Measurements from ENCODE around the gene PWWP2B.
"Not testable (repeated sequence)": the region's sequence is repeated elsewhere in the genome, so short reads cannot be mapped to it uniquely, and the experiment has no call there.

PWWP2B gene

DNA sequence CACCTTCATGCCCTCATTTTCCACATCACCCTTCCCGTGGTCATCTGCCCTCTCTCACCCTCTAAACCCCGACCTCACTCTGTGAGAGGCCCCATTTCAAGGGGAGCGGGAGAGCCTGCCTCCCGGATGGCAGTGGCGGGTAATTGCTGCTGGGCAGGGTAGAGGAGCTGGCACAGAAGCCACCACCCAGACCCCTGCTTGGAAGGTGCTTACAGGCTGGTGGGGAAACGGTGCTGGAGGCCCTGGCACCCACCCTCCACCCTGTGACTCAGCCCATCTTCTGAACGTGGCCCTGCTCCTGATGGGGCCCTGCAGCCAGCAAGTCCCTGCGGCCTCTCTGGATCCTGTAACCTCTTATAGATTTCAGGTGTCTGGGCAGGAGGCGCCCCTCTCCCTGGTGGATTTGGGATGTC lies 10.6 kb upstream of the PWWP2B start:
- TF ChIP-seq, protein P1, sequence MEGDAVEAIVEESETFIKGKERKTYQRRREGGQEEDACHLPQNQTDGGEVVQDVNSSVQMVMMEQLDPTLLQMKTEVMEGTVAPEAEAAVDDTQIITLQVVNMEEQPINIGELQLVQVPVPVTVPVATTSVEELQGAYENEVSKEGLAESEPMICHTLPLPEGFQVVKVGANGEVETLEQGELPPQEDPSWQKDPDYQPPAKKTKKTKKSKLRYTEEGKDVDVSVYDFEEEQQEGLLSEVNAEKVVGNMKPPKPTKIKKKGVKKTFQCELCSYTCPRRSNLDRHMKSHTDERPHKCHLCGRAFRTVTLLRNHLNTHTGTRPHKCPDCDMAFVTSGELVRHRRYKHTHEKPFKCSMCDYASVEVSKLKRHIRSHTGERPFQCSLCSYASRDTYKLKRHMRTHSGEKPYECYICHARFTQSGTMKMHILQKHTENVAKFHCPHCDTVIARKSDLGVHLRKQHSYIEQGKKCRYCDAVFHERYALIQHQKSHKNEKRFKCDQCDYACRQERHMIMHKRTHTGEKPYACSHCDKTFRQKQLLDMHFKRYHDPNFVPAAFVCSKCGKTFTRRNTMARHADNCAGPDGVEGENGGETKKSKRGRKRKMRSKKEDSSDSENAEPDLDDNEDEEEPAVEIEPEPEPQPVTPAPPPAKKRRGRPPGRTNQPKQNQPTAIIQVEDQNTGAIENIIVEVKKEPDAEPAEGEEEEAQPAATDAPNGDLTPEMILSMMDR (conservative IDR thresholded peaks at IDR 0.05; ENCODE audit: low read depth, low read length) = no peak
- H3K4me3 ChIP-seq (ENCODE audit: low read length) = no peak overlapping the region
- no peak for DNase-seq (ENCODE audit: low read depth)

- DNase-seq (ENCODE audit: low read depth); H3K4me3 ChIP-seq (ENCODE audit: low read length): not testable (repeated sequence)
Observed at GRCh38 chr10:132386896-132387295, 10.1 kb upstream of the PWWP2B start.

DNA sequence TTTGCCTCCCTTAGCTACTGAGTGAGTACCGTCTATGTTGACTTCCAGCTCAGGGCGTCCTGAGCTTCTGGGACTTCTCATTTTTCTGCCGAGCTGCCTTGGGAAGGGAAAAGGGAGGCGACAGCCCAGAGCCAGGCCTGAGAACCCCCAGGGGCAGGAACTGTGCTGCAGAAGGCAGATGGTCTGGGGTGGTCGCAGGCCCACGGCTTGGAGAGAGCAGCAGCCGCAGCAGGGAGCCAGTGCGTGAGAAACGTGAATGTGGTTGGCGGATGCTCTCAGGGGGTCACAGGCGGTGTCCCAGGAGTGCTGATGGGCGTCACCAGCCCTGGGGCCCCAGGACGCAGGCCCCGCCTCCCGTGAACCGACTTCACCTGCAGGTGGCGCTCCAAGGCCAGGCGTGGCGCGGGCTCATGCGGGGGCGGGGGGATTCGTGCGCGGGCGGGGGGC lies 9.2 kb upstream of the PWWP2B start:
- DNase-seq (ENCODE audit: low read depth) = no peak
- no peak overlapping the region for H3K4me3 ChIP-seq (ENCODE audit: low read length)
- TF ChIP-seq, protein P1 (conservative IDR thresholded peaks at IDR 0.05; ENCODE audit: low read depth, low read length) = peak; percentile 66

DNA sequence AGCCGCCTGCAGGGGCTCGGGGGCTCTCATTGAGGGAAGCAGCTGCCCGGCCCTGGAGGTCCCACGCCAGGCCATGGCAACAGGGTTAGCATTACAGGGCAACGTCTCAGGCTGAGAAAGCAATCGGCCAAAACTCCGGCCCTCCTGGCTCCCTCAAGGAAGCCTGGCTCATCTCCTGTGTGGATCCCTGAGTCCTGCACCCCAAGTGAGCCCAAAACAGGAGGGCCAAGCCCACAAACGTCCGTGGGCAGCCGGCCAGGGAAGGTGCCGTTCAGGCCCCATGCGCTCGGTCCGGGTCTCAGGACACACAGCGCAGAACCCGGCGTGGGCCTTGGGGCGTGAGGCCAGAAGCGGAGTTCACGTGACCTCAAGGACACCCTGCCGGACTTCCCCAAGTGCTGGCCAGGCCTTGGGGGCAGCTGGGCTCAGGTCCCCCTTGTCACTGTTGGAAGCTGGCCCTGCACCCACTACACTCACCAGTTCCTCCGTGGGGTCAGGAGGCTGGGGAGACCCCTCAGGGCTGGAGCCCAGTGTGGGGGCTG lies 8.0 kb upstream of the PWWP2B start:
- DNase-seq (ENCODE audit: low read depth) = no peak
- TF ChIP-seq, protein P1 (conservative IDR thresholded peaks at IDR 0.05; ENCODE audit: low read depth, low read length) = no peak
- H3K4me3 ChIP-seq (ENCODE audit: low read length) = no peak overlapping the region

- H3K4me3 ChIP-seq (ENCODE audit: low read length) = no peak overlapping the region
- DNase-seq (ENCODE audit: low read depth) = no peak
- TF ChIP-seq, protein P1 (conservative IDR thresholded peaks at IDR 0.05; ENCODE audit: low read depth, low read length) = no peak
Observed at GRCh38 chr10:132389433-132390169, 7.4 kb upstream of the PWWP2B start.

- no peak for DNase-seq (ENCODE audit: low read depth)
- TF ChIP-seq, protein P1 (conservative IDR thresholded peaks at IDR 0.05; ENCODE audit: low read depth, low read length) = no peak
Observed at GRCh38 chr10:132390170-132390920, 6.7 kb upstream of the PWWP2B start.

DNA sequence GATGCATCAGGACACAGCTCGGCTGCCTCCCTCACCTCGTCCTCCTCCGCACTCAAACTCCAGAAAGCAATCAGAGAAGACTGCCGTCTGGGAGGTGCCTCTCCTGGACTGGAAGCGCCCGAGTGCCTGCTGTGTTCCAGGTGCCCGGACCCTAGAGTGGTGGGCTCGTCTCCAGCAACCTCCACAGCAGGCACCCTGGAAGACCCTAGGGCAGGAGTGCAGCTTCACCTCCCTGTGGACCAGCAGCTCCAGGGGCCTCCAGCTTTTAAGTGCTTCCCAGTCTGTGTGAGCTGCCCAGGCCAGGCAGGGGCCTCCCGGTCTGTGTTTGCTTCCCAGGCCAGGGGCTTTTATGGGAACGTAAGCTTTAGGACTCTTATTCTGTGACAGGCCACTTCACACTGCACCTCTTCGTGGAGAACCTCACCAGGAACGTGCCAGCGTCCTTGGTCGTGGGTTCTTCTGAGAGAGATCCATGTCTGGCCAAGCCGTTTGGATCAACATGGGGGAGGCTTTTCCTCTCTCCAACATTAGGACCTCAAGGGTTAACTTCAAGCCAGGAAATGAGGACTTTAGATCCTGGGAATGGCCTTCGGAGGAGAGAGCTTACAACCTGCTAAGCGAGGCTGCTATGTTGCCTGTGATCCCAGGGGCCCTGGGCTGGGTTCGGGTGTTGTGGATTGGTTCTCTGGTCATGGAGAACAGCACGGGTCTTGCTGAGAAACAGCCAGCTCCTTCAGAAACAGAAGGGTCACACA lies 5.9 kb upstream of the PWWP2B start:
- no peak overlapping the region for H3K4me3 ChIP-seq (ENCODE audit: low read length)
- no peak for DNase-seq (ENCODE audit: low read depth)
- TF ChIP-seq, protein P1 (conservative IDR thresholded peaks at IDR 0.05; ENCODE audit: low read depth, low read length) = no peak

More at GRCh38 chr10:132390170-132390920, 6.7 kb upstream of the PWWP2B start:
- H3K4me3 ChIP-seq (ENCODE audit: low read length) = no peak overlapping the region
